ENCODE data around the gene TBX21. TPM values are rescaled to one million over a fixed set of nuclear protein-coding genes. Genes with fewer than 3 reads are reported as not detected.

The TBX21 gene
- total and polyA plus RNA-seq, 2 of the 4 experiments (the other 2 are of a cell fraction) = not detected

DNA sequence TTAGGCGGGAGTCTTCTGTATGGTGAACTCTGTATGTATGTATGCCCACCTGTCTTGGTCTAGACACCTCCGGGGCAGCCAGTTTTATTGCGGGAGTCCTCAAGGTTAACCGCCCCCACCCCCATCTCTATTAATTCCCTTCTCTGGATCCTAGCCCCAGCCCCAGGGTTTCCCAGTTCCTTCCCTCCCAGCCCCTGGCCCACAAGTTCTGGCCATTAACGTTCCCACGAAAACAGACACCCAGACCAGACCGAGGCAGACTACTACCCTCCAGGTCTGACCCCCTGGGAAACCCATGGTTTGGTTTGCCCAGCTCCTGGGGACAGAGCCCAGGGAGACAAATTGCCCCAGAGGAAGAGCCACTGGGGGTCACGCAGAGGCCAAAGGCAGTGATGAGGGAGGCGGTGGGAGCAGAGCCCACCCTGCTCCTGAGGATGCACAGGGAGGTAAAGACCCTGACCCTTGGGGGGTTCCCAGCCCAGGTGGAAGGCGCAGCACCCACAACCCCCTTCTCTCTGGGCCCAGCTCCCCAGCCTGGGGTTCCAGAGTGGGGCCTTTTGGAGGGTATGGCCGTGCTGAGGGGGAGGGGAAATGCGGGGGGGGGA, 30.5 kb upstream of the TBX21 start:
- no peak overlapping the region for H3K4me3 ChIP-seq (ENCODE audit: insufficient read depth, low read depth, low read length)
- TF ChIP-seq RFX5 (IDR thresholded peaks at IDR 0.05; ENCODE audit: low read depth, low read length) (no peak), NFE2L2 (IDR thresholded peaks at IDR 0.05; ENCODE audit: low read depth, low read length) (no peak), CHD1 (IDR thresholded peaks at IDR 0.05; ENCODE audit: low read depth, low read length) (no peak), MXI1 (IDR thresholded peaks at IDR 0.05; ENCODE audit: borderline replicate concordance, low read depth, low read length) (no peak)
- TF ChIP-seq, protein P1, sequence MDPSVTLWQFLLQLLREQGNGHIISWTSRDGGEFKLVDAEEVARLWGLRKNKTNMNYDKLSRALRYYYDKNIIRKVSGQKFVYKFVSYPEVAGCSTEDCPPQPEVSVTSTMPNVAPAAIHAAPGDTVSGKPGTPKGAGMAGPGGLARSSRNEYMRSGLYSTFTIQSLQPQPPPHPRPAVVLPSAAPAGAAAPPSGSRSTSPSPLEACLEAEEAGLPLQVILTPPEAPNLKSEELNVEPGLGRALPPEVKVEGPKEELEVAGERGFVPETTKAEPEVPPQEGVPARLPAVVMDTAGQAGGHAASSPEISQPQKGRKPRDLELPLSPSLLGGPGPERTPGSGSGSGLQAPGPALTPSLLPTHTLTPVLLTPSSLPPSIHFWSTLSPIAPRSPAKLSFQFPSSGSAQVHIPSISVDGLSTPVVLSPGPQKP (IDR thresholded peaks at IDR 0.05; ENCODE audit: borderline replicate concordance, low read depth, low read length) = no peak
- ATAC-seq (ENCODE audit: low read depth) = no peak
- CTCF ChIA-PET = no interaction called here
- BruUV-seq (replicated peaks) = no TSS peak
- no peak overlapping the region for H4K5ac ChIP-seq (ENCODE audit: low read depth, low read length)
- H3K4me2 ChIP-seq (ENCODE audit: low read depth, low read length) = no peak overlapping the region
- peaks cover 16% of the 10 kb centered on the region for H4K20me1 ChIP-seq (ENCODE audit: insufficient read depth, low read length)
- no peak overlapping the region for H2AFZ ChIP-seq (replicated peaks; ENCODE audit: low read length, poor library complexity)
- H2AK5ac ChIP-seq (ENCODE audit: low read depth, low read length) = no peak overlapping the region
- no peak overlapping the region for H4K8ac ChIP-seq (ENCODE audit: low read depth in 2 of 2, low read length in 2 of 2)
- in situ Hi-C loops (cut with MboI; ENCODE audit: low sequenced_read_pairs) = no loop called here
- H3K27ac ChIP-seq (ENCODE audit: insufficient read depth, low read length) = no peak overlapping the region
- no peak overlapping the region for H3K18ac ChIP-seq (ENCODE audit: low read depth, low read length)
- no peak overlapping the region for H3K56ac ChIP-seq (ENCODE audit: extremely low read depth, insufficient read depth, low read length)
- H3K4ac ChIP-seq (ENCODE audit: low read depth, low read length) = no peak overlapping the region
- no peak overlapping the region for H3K23ac ChIP-seq (ENCODE audit: low read depth, low read length)
- POLR2A ChIA-PET (ENCODE audit: unreplicated experiment) = no interaction called here
- DNase-seq = no peak
- H3K27me3 ChIP-seq (ENCODE audit: control insufficient read depth, insufficient read depth, low read length) = no peaks in the 10 kb centered on the region
- dilution Hi-C loops (cut with HindIII; ENCODE audit: low sequenced_read_pairs, unreplicated experiment) = no loop called here
- H4K91ac ChIP-seq (ENCODE audit: insufficient read depth, low read depth, low read length) = no peak overlapping the region
- H3K36me3 ChIP-seq (ENCODE audit: control insufficient read depth, insufficient read depth, low read length) = peaks cover 18% of the 10 kb centered on the region; the same call in 1 of the 2 replicates
- H2BK15ac ChIP-seq (ENCODE audit: low read depth, low read length) = no peak overlapping the region
- no peak overlapping the region for H3K9ac ChIP-seq (ENCODE audit: low read depth, low read length)
- intact Hi-C loops (cut with micrococcal nuclease) = no loop called here
- no peak overlapping the region for H2AK9ac ChIP-seq (replicated peaks; ENCODE audit: low read depth, low read length, poor library complexity)
- H3K9me3 ChIP-seq (ENCODE audit: control insufficient read depth, insufficient read depth, low read length) = no peaks in the 10 kb centered on the region
- no peaks in the 10 kb centered on the region for H3K4me1 ChIP-seq (ENCODE audit: control insufficient read depth, insufficient read depth, low read length)
- H3K14ac ChIP-seq (replicated peaks; ENCODE audit: low read depth, low read length) = no peak overlapping the region
- no peak overlapping the region for H2BK120ac ChIP-seq (ENCODE audit: low read depth, low read length)
- no peak overlapping the region for H2BK20ac ChIP-seq (ENCODE audit: low read depth, low read length)
- H3K9me1 ChIP-seq (ENCODE audit: insufficient read depth, low read length) = peaks cover 3% of the 10 kb centered on the region; the same call in 1 of the 2 replicates
- 79% methylated on average over 2 of the region's 12 CpGs; no CpG with 5 or more reads in 1 of the 2 experiments for WGBS, 2 experiments (ENCODE audit: extremely low coverage in 2 of 2, insufficient read length in 1 of 2)
- H3K79me1 ChIP-seq (ENCODE audit: low read depth in 1 of 2, low read length in 2 of 2) = no peaks in the 10 kb centered on the region
- H2BK5ac ChIP-seq (ENCODE audit: low read depth, low read length, poor library complexity, severe bottlenecking) = no peak overlapping the region

All from IMR-90 (cell line).